DMS 273 (cell line): ENCODE measurements around the gene TMPRSS4.
"Not testable (repeated sequence)": the region's sequence is repeated elsewhere in the genome, so short reads cannot be mapped to it uniquely, and the experiment has no call there.

Experiments used
- DNase-seq: peaks from one replicate; lab custom pipeline; 2025; ENCODE audit not compliant: unreplicated experiment; lab: John Stamatoyannopoulos, UW

Gene TMPRSS4

GRCh38 chr11:118056806-118057205 lies 20.1 kb upstream of the TMPRSS4 start:
- DNase-seq = no peak

GRCh38 chr11:118057251-118058145 lies 19.4 kb upstream of the TMPRSS4 start:
- DNase-seq = no peak

- DNase-seq = no peak
Observed at GRCh38 chr11:118058311-118059245, 18.3 kb upstream of the TMPRSS4 start.

- no peak for DNase-seq
Observed at GRCh38 chr11:118059246-118059940, 17.5 kb upstream of the TMPRSS4 start.

DNA sequence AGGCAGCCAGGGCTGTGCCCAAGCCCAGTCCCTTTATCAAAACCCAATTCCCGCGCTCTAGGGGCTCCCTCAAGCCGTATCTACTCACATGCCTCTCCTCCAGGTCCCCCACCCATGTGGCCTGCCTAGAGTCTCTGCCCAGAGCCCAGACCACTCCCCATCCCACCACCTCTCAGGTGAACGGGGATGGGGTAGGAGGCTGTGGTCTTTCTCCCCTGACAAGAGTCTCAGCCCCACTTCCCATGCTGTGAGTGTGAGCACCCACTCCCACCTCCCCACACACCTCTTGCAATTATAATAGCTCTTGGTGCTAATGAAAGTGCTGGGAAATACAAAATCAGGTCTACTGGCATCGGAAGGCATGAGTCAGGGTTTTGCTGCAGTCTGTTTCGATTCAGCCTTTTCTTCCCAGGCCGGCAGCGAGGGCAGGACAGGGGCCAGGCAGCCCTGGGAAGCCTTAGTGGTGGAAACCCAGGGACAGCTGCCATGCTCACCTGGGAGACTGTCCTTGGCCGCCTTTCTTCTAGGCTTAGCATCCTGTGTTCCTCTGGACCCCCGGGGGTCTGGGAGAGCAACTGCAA lies 16.7 kb upstream of the TMPRSS4 start:
- no peak for DNase-seq

DNA sequence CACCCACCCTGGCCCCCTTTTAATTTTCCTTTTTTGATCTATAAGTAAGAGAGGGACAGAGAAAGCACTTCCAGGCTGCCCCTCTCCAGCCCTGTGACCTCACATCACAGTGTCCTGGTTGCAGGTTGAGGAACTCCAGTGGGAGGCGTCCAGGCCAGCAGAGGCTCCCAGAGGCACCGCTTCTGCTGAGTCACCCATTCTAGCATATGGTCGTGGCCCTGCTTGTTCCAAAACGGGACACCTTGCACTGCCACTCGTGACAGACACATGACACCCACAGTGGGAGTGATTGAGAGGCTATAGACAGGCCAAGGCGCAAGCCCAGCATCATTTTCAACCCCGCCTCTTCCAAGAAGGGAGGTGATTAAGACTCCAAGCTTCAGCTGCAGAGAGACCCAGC lies 16.0 kb upstream of the TMPRSS4 start:
- no peak for DNase-seq

- DNase-seq = no peak
Observed at GRCh38 chr11:118061586-118062125, 15.2 kb upstream of the TMPRSS4 start.

DNA sequence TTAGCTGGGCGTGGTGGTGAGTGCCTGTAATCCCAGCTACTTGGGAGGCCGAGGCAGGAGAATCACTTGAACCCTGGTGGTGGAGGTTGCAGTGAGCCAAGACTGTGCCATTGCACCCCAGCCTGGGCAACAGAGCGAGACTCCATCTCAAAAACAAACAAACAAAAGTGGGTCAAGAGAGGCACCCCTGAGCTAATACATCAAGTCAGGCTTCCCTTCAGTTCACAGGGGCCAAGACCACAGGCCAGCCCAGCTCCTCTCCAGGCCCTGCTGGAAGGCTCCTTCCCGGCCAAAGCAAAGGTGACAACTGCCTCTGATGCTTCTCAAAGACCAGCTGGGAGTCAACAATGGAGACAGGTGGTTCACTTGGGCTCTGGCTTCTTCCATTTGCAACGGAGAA lies 14.7 kb upstream of the TMPRSS4 start:
- DNase-seq = not testable (repeated sequence)

DNA sequence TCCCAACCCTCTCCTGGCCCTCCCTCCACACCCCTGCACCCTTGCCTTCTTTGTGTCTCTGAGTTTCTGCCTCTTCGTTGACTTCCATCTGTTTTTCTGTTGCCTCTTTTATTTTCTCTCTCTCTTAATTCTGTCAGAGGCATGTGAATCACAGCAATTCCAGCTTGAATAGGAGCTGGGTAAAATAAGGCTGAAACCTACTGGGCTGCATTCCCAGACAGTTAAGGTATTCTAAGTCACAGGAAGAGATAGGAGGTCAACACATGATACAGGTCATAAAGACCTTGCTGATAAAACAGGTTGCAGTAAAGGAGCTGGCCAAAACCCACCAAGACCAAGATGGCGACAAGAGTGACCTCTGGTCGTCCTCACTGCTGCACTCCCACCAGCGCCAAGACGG lies 14.2 kb upstream of the TMPRSS4 start:
- not testable (repeated sequence) for DNase-seq

DNA sequence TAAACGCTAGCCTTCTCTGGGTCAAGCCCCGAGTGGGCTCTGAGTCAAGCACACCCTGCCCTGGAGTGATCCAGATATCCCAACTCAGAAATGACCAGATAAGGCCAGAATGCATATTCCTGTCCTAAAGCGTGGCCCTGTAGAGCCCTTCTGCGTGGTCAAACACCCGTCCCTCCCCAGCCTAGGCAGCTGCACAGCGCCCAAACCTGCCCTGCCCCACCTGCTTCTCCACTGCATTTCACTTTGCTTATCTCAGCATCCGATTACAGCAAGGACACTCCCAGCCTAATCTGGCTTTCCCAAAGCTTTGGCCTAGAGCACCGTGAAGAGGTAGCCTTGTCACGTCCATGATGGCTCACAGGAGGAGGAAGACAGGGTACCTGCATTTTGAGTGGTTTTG lies 11.9 kb upstream of the TMPRSS4 start:
- no peak for DNase-seq

DNA sequence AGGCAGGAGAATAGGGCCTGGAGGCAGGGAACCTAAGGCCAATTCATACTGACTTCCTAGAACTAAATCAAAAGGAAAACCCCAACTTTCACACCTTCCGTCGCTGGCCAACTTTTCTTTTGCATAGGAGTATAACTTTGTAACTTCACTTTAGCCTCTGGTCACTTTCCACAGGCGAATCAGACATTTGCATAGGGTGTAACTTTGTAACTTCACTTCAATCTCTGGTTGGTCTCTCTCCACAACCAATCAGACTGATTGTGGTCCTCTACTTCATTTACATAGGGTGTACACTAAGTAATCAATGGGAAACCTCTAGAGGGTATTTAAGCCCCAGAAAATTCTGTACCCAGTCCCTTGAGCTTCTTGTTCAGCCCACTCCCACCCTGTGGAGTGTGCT lies 11.5 kb upstream of the TMPRSS4 start:
- DNase-seq = no peak

GRCh38 chr11:118067006-118067405 lies 9.9 kb upstream of the TMPRSS4 start:
- no peak for DNase-seq

GRCh38 chr11:118068206-118068944 lies 8.5 kb upstream of the TMPRSS4 start:
- no peak for DNase-seq

GRCh38 chr11:118068945-118069612 lies 7.8 kb upstream of the TMPRSS4 start:
- no peak for DNase-seq

DNA sequence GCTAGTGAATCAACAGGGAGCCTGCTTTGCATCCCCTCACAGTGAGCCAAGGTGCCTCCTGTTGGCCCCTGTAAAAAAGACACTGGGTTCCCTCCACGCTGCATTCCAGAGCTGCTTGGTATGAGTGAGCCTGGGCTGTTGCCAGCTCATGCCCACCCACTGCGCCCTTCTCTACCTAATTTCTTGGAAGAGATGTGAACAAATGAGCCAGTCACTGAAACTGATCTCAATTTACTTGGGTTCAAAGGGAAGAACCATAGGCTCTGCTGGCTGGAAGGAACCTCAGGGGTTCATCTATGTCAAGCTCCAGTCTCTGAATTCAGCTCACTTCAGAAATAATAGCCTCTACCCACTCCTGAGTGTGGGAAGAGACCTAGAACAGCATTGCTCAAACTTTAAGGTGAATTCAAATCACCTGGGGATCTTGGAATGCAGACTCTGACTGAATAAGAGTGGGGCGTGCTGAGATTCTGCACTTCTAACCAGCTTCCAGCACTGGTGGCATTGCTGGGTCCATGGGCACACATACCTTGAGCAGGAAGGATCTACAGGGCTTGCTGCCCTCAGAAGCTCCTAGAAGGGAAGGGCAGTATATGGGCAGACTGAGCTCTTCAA lies 5.4 kb upstream of the TMPRSS4 start:
- DNase-seq = no peak

DNA sequence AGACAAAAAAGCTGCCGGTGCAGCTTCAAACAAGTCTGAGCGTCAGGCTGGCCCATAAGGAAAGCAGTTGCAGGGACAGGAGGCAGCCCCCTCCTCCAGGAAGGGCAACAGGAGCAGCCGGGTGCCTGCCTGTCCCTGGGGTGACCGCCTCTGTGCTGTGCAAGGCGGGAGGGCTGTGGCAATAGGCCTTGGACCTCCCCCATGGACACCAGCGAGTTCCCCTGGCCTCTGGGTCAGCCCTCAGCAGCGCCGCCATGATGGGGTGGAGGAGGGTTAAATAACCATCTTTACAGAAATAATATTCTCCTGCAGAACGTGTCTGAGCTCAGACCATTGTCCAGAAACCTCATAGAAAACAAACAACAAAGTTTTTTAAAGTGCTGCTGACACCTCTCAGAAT lies 3.3 kb upstream of the TMPRSS4 start:
- DNase-seq = no peak

- DNase-seq = no peak
Observed at GRCh38 chr11:118074091-118074685, 2.7 kb upstream of the TMPRSS4 start.

DNA sequence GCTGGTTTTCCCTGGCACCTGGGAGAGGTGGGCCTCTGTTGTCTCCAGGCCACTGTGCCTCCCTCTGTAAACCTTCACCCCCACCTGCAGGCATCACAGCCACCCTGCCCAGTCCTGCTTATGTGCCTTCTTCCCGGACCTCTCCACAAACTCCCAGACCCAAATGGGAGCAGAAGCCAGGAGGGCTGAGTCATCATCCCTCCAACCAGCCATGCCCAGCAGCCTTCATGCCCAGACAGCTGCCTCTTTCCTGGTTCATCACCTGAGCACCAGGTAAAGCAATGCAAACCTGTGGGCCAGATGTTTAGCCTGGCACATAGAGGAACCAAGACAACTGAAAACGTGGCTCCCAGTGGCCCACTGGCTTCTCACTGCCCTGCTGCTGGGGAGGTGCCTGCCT lies 2.1 kb upstream of the TMPRSS4 start:
- no peak for DNase-seq
